AG04449 (cell line): ENCODE measurements around the gene CPXM2.

Experiments used
- CTCF ChIA-PET: fragments of 350-600 bp; formaldehyde crosslinking; extraction: SDS; loops from one replicate; lab custom pipeline; 2021; ENCODE audit warnings: antibody characterized with exemption; lab: Yijun Ruan, JAX
- POLR2A ChIA-PET: fragments of 400-600, 350-600 bp; formaldehyde crosslinking; extraction: SDS; loops from one replicate; lab custom pipeline; 2020; ENCODE audit warnings: antibody characterized with exemption, inconsistent platforms; lab: Yijun Ruan, JAX
- DNase-seq: peaks from one replicate; pipeline ENCODE4 v3.0.0-alpha.2; 2010; ENCODE audit warnings: low read depth, low spot score
- H3K4me3 ChIP-seq: 2 replicates; pipeline ENCODE4 v1.5.1; 2011; ENCODE audit warnings: low read depth, mild to moderate bottlenecking, control low read depth, low read length
- CTCF ChIP-seq: IDR thresholded peaks from one replicate; pipeline ENCODE4 v1.5.1; 2011; ENCODE audit warnings: mild to moderate bottlenecking, moderate library complexity, low read length, control low read depth, inconsistent platforms; ENCODE audit not compliant: insufficient read depth; ENCODE audit errors: missing control alignments

Gene CPXM2

GRCh38 chr10:123777881-123778280 lies 113.7 kb downstream of the CPXM2 start:
- no peak for TF ChIP-seq CTCF
- ChIA-PET CTCF (no interaction called here), POLR2A (no interaction called here)
- H3K4me3 ChIP-seq, result no peak overlapping the region
- no peak for DNase-seq

DNA sequence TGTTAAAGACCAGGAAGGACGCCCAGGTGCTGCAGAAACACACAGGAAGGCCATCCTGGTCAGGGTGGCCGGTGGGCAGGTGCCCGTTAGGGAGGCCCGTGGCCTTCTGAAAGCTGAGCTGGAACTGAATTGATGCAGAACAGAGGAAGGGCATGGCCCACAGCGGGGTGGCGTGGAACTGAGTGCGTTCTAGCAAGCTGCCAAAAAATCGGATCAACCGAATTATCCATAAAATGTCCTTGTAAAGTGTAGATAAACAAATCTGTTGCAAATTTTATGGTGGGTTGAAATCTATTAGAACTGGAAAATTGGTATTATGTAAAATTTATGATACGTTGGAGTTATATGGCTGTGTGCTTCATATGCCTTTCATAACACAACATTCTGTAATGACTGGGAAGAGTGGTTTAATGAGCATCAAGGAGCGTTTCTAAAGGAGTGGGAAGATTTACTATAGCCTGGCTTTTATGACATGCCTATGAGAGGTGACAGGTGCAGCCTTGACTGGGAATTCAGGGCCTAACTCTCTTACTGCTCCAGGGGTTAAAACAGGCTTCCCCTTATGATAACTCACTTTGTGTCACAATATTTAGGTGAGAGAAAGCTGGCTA lies 117.4 kb downstream of the CPXM2 start:
- no peak for TF ChIP-seq CTCF
- CTCF ChIA-PET, result no interaction called here
- H3K4me3 ChIP-seq, result no peak overlapping the region
- POLR2A ChIA-PET, result no interaction called here
- no peak for DNase-seq

DNA sequence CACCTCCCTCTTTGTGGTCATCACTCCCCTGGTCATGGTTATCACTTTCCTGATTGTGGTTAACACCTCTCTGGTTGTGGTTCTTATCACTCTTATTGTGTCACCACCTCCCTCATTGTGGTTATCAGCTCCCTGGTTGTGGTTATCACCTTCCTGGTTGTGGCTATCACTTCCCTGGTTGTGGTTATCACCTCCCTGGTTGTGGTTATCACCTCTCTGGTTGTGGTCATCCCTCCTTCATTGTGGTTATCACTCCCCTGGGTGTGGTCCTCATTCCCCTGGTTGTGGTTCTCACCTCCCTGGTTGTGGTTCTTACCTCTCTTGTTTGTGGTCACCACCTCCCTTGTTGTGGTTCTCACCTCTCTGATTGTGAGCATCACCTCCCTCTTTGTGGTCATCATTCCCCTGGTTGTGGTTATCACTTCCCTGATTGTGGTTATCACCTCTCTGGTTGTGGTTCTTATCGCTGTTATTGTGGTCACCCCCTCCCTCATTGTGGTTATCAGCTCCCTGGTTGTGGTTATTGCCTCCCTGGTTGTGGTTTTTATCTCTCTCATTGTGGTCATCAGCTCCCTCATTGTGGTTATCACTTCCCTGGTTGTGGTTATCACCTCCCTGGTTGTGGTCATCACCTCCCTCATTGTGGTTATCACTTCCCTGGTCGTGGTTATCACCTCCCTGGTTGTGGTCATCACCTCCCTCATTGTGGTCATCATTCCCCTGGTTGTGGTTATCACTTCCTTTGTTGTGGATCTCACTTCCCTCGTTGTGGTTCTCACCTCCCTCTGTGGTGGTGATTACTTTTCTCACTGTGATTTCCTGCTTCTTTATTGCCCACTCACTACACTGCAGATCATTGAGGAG lies 118.7 kb downstream of the CPXM2 start:
- no peak for DNase-seq
- H3K4me3 ChIP-seq, result no peak overlapping the region
- POLR2A ChIA-PET, result no interaction called here
- no peak for TF ChIP-seq CTCF
- CTCF ChIA-PET, result no interaction called here

DNA sequence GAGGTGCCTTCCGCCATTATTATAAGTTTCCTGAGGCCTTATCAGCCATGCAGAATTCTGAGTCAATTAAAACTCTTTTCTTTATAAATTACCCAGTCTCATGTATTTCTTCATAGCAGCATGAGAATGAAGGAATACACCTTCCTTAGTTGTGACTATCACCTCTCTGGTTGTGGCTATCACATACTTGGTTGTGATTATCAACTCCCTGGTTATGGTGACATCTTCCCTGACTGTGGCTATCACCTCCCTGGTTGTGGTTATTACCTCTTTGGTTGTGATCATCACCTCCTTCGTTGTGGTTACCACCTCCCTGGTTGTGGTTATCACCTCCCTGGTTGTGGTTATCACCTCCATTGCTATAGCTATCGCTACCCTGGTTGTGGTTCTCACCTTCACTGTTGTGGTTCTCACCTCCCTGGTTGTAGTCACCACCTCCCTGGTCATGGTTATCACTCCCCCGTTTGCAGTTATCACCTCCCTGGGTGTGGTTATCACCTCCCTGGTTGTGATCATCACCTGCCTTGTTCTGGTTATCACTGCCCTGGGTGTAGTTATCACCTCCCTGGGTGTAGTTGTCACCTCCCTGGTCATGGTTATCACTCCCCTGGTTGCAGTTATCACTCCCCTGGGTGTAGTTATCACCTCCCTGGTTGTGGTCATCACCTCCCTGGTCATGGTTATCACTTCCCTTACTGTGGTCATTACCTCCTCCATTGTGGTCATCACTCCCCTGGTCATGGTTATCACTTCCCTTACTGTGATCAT lies 119.5 kb downstream of the CPXM2 start:
- no peak for TF ChIP-seq CTCF
- ChIA-PET CTCF (no interaction called here), POLR2A (no interaction called here)
- no peak for DNase-seq
- H3K4me3 ChIP-seq, result no peak overlapping the region

DNA sequence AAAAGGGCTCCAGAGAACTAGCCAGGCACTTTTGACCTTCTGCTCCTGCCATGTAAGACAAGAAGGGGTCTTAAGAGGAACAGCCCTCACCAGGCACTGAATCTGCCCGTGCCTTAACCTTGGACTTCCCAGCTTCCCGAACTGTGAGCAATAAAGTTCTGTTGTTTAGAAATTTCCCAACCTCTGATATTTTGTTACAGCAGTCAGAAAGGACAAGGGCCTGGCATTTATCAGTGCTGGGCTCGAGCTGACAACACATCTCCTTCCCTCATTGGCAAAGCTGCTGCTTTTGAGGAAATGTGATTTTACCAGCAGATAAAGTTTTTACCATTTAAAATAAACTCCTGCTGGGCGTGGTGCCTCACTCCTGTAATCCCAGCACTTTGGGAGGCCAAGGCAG lies 122.0 kb downstream of the CPXM2 start:
- CTCF ChIA-PET, result no interaction called here
- no peak for DNase-seq
- POLR2A ChIA-PET, result no interaction called here
- TF ChIP-seq CTCF, result no peak
- H3K4me3 ChIP-seq, result no peak overlapping the region

GRCh38 chr10:123766761-123767160 lies 124.8 kb downstream of the CPXM2 start:
- no peak for DNase-seq
- ChIA-PET CTCF (interaction anchor here (1.6 kb wide), 1 partner anchor 184 kb away, joined by 5 read pairs; no protein-coding TSS in a partner anchor), POLR2A (no interaction called here)
- no peak for TF ChIP-seq CTCF
- no peak overlapping the region for H3K4me3 ChIP-seq
